ENCODE data around the gene ASCL5. TPM values are rescaled to one million over a fixed set of nuclear protein-coding genes. Genes with fewer than 3 reads are reported as not detected.

The ASCL5 gene
- total and polyA plus RNA-seq, 10 of the 15 experiments (the other 5 are each of a cell fraction or from before 2014, with no cell fraction given): 0.04 TPM; not detected in 9

GRCh38 chr1:201089596-201089995 lies 37.4 kb downstream of the ASCL5 start:
- Histone ChIP-seq H3K4me3 (no peak overlapping the region), H3K27ac (ENCODE audit: control insufficient read depth, insufficient read depth) (no peak overlapping the region), H3K36me3 (ENCODE audit: control insufficient read depth in 2 of 2, insufficient read depth in 2 of 2, low read length in 1 of 2) (no peaks in the 10 kb centered on the region), H3K9me3 (replicated peaks; ENCODE audit: control insufficient read depth, insufficient read depth, low read length) (no peaks in the 10 kb centered on the region), H3K9ac (ENCODE audit: control insufficient read depth, insufficient read depth, low read length) (no peak overlapping the region), H2AFZ (ENCODE audit: control insufficient read depth, low read depth, low read length) (no peak overlapping the region), H3K4me1 (ENCODE audit: control insufficient read depth, insufficient read depth, low read length) (no peaks in the 10 kb centered on the region), H4K20me1 (ENCODE audit: control insufficient read depth, insufficient read depth) (no peaks in the 10 kb centered on the region), H3K27me3 (replicated peaks in 1 of 2; ENCODE audit: control insufficient read depth in 2 of 2, insufficient read depth in 2 of 2, low read length in 1 of 2) (peaks cover 0 to 2% of the 10 kb centered on the region in 2 experiments; a peak in 3 of 4 replicates), H3K79me2 (ENCODE audit: control insufficient read depth, insufficient read depth, low read length) (no peaks in the 10 kb centered on the region), H3K4me2 (ENCODE audit: control insufficient read depth, insufficient read depth) (no peak overlapping the region)
- in situ Hi-C loops (cut with MboI): no loop called here
- TF ChIP-seq YBX1 (IDR thresholded peaks at IDR 0.05) (no peak), CBX3 (IDR thresholded peaks at IDR 0.05; ENCODE audit: borderline replicate concordance, low read depth) (no peak), BRCA1 (IDR thresholded peaks at IDR 0.05; ENCODE audit: low read depth, low read length) (no peak), DPF2 (IDR thresholded peaks at IDR 0.05) (no peak), SMAD5 (IDR thresholded peaks at IDR 0.05; ENCODE audit: low read depth) (no peak), FOS (IDR thresholded peaks at IDR 0.05; ENCODE audit: borderline replicate concordance, extremely low read depth, insufficient read length) (no peak), GABPA (IDR thresholded peaks at IDR 0.05; ENCODE audit: low read depth) (no peak), NR2C1 (IDR thresholded peaks at IDR 0.05) (no peak), FOXM1 (IDR thresholded peaks at IDR 0.05; ENCODE audit: low read depth, low read length) (no peak), IKZF2 (IDR thresholded peaks at IDR 0.05) (no peak)
- TF ChIP-seq, protein P1, sequence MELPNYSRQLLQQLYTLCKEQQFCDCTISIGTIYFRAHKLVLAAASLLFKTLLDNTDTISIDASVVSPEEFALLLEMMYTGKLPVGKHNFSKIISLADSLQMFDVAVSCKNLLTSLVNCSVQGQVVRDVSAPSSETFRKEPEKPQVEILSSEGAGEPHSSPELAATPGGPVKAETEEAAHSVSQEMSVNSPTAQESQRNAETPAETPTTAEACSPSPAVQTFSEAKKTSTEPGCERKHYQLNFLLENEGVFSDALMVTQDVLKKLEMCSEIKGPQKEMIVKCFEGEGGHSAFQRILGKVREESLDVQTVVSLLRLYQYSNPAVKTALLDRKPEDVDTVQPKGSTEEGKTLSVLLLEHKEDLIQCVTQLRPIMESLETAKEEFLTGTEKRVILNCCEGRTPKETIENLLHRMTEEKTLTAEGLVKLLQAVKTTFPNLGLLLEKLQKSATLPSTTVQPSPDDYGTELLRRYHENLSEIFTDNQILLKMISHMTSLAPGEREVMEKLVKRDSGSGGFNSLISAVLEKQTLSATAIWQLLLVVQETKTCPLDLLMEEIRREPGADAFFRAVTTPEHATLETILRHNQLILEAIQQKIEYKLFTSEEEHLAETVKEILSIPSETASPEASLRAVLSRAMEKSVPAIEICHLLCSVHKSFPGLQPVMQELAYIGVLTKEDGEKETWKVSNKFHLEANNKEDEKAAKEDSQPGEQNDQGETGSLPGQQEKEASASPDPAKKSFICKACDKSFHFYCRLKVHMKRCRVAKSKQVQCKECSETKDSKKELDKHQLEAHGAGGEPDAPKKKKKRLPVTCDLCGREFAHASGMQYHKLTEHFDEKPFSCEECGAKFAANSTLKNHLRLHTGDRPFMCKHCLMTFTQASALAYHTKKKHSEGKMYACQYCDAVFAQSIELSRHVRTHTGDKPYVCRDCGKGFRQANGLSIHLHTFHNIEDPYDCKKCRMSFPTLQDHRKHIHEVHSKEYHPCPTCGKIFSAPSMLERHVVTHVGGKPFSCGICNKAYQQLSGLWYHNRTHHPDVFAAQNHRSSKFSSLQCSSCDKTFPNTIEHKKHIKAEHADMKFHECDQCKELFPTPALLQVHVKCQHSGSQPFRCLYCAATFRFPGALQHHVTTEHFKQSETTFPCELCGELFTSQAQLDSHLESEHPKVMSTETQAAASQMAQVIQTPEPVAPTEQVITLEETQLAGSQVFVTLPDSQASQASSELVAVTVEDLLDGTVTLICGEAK (IDR thresholded peaks at IDR 0.05; ENCODE audit: borderline replicate concordance): no peak
- BruUV-seq (replicated peaks): no TSS peak
- 8% methylated on average over 5 of the region's 5 CpGs for WGBS (ENCODE audit: insufficient coverage, insufficient replicate concordance, low lambda C conversion rate, missing lambda C conversion rate)
- CTCF ChIA-PET: interaction anchor here (0.9 kb wide), 1 partner anchor 30 kb away, joined by 3 read pairs; no protein-coding TSS in a partner anchor
- POLR2A ChIA-PET: no interaction called here
- RAD21 ChIA-PET (ENCODE audit: unreplicated experiment): no interaction called here
- ATAC-seq: no peak
- SMC1A ChIA-PET (ENCODE audit: uncharacterized antibody, unreplicated experiment): no interaction called here
- no peak for DNase-seq (ENCODE audit: low read depth, low spot score)
- intact Hi-C loops (cut with micrococcal nuclease; ENCODE audit: unreplicated experiment): loop anchor here (10.0 kb wide), 2 partner anchors 135 to 275 kb away; no protein-coding TSS in a partner anchor
- FAIRE-seq: no peak
